Karpas-422 (cell line): ENCODE data around the gene ARL15. TPM values are rescaled to one million over a fixed set of nuclear protein-coding genes. Genes with fewer than 3 reads are reported as not detected.

ENCODE experiments used
- DNase-seq: peaks from one replicate; pipeline ENCODE4 v3.0.0-alpha.2; 2015
- H2AFZ ChIP-seq: fragments of 200-600 bp; sonication (generic); 2 replicates; pipeline ENCODE4 v1.6.1; 2014; ENCODE audit warnings: antibody characterized with exemption, low read length, mixed read lengths
- H3K27ac ChIP-seq: fragments of 200-600 bp; sonication (generic); 2 replicates; pipeline ENCODE4 v1.5.1; 2014; ENCODE audit warnings: mild to moderate bottlenecking, low read length, moderate library complexity
- H3K27me3 ChIP-seq: fragments of 200-600 bp; sonication (generic); 2 replicates; pipeline ENCODE4 v1.6.1; 2014; ENCODE audit warnings: low read length, mixed read lengths
- H3K36me3 ChIP-seq: fragments of 200-600 bp; sonication (generic); 2 replicates; pipeline ENCODE4 v1.6.1; 2014; ENCODE audit warnings: low read length, mixed read lengths; ENCODE audit not compliant: insufficient read depth
- H3K4me1 ChIP-seq: fragments of 200-600 bp; sonication (generic); 2 replicates; pipeline ENCODE4 v1.6.1; 2014; ENCODE audit warnings: mild to moderate bottlenecking, low read length, mixed read lengths
- H3K4me2 ChIP-seq: fragments of 200-600 bp; sonication (generic); 2 replicates; pipeline ENCODE4 v1.6.1; 2014; ENCODE audit warnings: low read length, low read depth, mild to moderate bottlenecking; ENCODE audit not compliant: poor library complexity, severe bottlenecking
- H3K4me3 ChIP-seq: fragments of 200-600 bp; sonication (generic); 2 replicates; pipeline ENCODE4 v1.5.1; 2014; ENCODE audit warnings: mild to moderate bottlenecking, antibody characterized with exemption, low read length, mixed read lengths
- H3K79me2 ChIP-seq: fragments of 200-600 bp; sonication (generic); 2 replicates; pipeline ENCODE4 v1.6.1; 2014; ENCODE audit warnings: mild to moderate bottlenecking, low read length, mixed read lengths
- H3K9ac ChIP-seq: fragments of 200-600 bp; sonication (generic); 2 replicates; pipeline ENCODE4 v1.6.0; 2014; ENCODE audit warnings: low read length
- H3K9me2 ChIP-seq: fragments of 200-600 bp; sonication (generic), shearing (Covaris generic); replicated peaks from 2 replicates; pipeline ENCODE4 v1.6.0; 2014; ENCODE audit warnings: mild to moderate bottlenecking, low read length, moderate library complexity; ENCODE audit not compliant: insufficient read depth
- H3K9me3 ChIP-seq: fragments of 300-700, 200-600 bp; sonication (generic); 2 replicates; pipeline ENCODE4 v1.6.1; 2014; ENCODE audit warnings: low read length, mixed read lengths
- H4K20me1 ChIP-seq: fragments of 200-600 bp; sonication (generic); 2 replicates; pipeline ENCODE4 v1.6.1; 2014; ENCODE audit warnings: mild to moderate bottlenecking, antibody characterized with exemption, low read length, low read depth; ENCODE audit not compliant: insufficient read depth
- total RNA-seq: library from RNA; depleted of rRNA; stranded (reverse); fragments of >200 nt; shearing (Covaris generic); gene quantifications from 2 replicates; pipeline ENCODE4 v1.2.3, GENCODE V29; 2014; ENCODE audit warnings: low replicate concordance

ARL15 gene
- total RNA-seq, 1 experiment from 2014 or later, result 10.7 TPM

DNA sequence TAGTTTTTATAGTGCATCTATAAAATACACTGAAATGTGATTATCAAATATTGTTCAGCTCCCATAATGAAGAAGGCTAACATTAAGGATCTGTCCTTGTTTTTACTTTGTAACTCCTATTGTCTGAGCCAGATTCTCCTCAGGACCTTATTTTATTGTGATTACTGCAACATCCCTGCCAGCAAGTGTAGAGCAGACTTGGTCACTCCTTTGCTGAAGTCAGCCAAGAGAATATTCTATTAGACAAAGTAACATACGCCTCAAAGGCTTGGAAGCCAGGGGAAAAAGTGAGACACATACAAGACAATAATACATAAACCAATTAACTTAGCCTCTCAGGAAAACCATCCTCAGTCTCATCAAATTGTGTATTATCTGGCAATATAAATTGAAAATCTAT lies 269.6 kb downstream of the ARL15 start:
- Histone ChIP-seq H3K4me1 (no peaks in the 10 kb centered on the region), H3K4me2 (no peak overlapping the region), H3K9me2 (no peaks in the 10 kb centered on the region), H3K9me3 (no peaks in the 10 kb centered on the region), H3K27me3 (no peaks in the 10 kb centered on the region), H3K79me2 (no peaks in the 10 kb centered on the region), H2AFZ (no peak overlapping the region), H4K20me1 (no peaks in the 10 kb centered on the region), H3K27ac (no peak overlapping the region), H3K36me3 (no peaks in the 10 kb centered on the region), H3K9ac (no peak overlapping the region), H3K4me3 (no peak overlapping the region)
- no peak for DNase-seq

DNA sequence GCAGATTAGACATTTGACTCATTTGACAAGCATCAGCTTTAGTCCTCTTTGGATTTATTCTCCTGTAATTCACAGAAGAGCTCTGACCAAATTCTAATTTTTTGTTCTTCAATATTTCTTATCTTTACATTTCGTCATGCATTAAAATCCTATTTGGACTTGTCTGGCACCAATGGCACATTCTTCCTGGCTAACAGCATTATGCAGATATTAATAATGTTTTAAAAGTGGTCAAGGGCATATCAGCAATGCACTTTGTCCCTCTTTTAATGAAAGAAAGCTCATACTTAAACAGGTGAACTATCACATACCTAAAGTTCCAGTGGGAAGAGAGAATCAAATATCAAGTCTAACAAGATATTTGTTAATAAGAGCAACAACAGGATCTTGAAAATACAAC lies 270.4 kb downstream of the ARL15 start:
- H3K9me3 ChIP-seq, result no peaks in the 10 kb centered on the region
- no peaks in the 10 kb centered on the region for H3K4me1 ChIP-seq
- H3K27me3 ChIP-seq, result no peaks in the 10 kb centered on the region
- no peak overlapping the region for H3K4me3 ChIP-seq
- H3K27ac ChIP-seq, result no peak overlapping the region
- no peaks in the 10 kb centered on the region for H3K79me2 ChIP-seq
- H3K9ac ChIP-seq, result no peak overlapping the region
- H3K9me2 ChIP-seq, result no peaks in the 10 kb centered on the region
- H2AFZ ChIP-seq, result no peak overlapping the region
- DNase-seq, result no peak
- no peak overlapping the region for H3K4me2 ChIP-seq
- H4K20me1 ChIP-seq, result no peaks in the 10 kb centered on the region
- H3K36me3 ChIP-seq, result no peaks in the 10 kb centered on the region

DNA sequence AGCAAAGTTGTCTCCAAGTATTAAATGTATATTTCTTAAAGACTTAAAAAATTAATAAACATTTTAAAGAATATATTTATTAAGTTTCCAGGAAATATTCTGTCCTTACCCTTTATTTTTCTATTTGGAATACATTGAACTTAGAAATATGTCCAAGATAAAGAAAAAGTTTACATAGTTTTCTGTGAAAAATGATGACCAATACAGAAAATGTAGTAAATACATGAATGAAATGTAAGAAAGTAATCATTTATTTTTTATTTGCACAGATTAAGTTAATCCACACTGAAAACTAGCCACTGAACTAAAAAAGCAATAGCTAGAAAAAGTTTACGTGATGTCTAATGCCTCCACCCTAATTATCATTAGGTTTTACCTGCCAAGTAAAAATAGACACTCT lies 273.2 kb downstream of the ARL15 start:
- Histone ChIP-seq H3K79me2 (no peaks in the 10 kb centered on the region), H4K20me1 (no peaks in the 10 kb centered on the region), H3K4me2 (no peak overlapping the region), H3K27ac (no peak overlapping the region), H3K9ac (no peak overlapping the region), H3K9me3 (no peaks in the 10 kb centered on the region), H3K36me3 (no peaks in the 10 kb centered on the region), H3K9me2 (no peaks in the 10 kb centered on the region), H2AFZ (no peak overlapping the region), H3K4me1 (no peaks in the 10 kb centered on the region), H3K27me3 (no peaks in the 10 kb centered on the region), H3K4me3 (no peak overlapping the region)
- no peak for DNase-seq

DNA sequence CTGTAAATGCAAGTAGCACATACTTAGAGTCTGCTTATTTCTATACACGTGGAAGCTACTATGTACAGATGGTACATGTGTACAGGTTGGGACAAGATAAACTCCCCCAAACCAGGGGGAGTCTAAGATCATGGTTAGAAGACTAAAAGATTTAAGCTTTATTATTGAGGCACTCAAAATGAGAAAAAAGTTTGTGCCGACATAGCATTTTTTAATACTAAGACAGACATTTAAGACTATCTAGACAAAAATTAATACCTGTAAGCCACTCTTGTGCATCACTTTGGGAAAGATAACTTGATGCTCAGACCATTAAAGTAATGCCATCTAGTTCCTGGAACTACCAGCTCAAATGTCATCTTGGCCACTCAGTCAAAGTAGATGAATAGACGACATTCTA lies 279.4 kb downstream of the ARL15 start:
- Histone ChIP-seq H3K4me3 (no peak overlapping the region), H3K9me3 (no peaks in the 10 kb centered on the region), H3K4me2 (no peak overlapping the region), H3K27ac (no peak overlapping the region), H4K20me1 (0 out of 2 replicates have a peak, but pooled peaks cover 3% of the 10 kb centered on the region), H3K27me3 (no peaks in the 10 kb centered on the region), H3K9me2 (no peaks in the 10 kb centered on the region), H2AFZ (no peak overlapping the region), H3K79me2 (no peaks in the 10 kb centered on the region), H3K9ac (no peak overlapping the region), H3K4me1 (no peaks in the 10 kb centered on the region), H3K36me3 (no peaks in the 10 kb centered on the region)
- no peak for DNase-seq

DNA sequence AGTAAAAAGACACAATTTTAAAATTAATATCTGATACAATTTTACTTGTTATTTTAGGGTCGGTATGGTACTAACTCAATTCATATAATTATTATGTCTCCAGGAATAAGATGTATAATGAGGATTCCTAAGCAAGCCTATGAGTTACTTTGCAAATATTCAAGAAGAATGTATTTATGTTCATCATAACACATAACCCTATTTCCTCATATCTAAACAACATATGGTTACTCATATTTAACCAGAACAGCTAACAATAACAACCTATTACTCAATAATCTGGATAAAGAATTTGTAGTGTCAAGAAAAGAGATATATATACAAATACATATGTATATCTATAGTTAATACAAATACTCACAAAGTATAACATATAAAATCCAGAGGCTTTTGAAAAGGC lies 285.9 kb downstream of the ARL15 start:
- no peak overlapping the region for H3K4me2 ChIP-seq
- no peaks in the 10 kb centered on the region for H3K36me3 ChIP-seq
- H3K4me3 ChIP-seq, result no peak overlapping the region

DNA sequence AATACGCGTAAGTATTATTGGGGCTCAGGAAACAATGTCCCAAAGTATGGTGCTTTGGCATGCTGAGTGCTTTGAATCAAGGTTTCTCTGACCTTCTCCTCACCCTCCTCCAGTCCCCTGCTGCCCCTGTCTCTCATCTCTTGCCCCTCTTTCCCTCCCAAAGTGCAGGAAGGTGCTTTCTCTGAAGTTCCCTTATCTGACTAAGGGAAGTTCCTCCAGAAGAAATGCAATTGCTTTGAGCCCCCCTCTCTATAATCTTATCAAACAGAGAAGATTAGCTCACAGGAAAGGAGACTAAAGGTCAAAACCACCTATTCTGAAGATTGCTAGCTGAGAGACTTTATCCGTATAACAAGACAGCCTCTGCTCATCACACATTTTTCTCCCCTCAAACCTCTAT lies 288.1 kb downstream of the ARL15 start:
- H3K4me2 ChIP-seq, result no peak overlapping the region
- DNase-seq, result no peak
- no peak overlapping the region for H3K9ac ChIP-seq

More for the DNA sequence above, 285.9 kb downstream of the ARL15 start:
- Histone ChIP-seq H3K27me3 (no peaks in the 10 kb centered on the region), H3K79me2 (no peaks in the 10 kb centered on the region), H3K27ac (no peak overlapping the region), H3K9me2 (no peaks in the 10 kb centered on the region), H4K20me1 (no peaks in the 10 kb centered on the region), H3K9ac (no peak overlapping the region), H2AFZ (no peak overlapping the region), H3K4me1 (no peaks in the 10 kb centered on the region), H3K9me3 (no peaks in the 10 kb centered on the region)
- DNase-seq, result no peak

DNA sequence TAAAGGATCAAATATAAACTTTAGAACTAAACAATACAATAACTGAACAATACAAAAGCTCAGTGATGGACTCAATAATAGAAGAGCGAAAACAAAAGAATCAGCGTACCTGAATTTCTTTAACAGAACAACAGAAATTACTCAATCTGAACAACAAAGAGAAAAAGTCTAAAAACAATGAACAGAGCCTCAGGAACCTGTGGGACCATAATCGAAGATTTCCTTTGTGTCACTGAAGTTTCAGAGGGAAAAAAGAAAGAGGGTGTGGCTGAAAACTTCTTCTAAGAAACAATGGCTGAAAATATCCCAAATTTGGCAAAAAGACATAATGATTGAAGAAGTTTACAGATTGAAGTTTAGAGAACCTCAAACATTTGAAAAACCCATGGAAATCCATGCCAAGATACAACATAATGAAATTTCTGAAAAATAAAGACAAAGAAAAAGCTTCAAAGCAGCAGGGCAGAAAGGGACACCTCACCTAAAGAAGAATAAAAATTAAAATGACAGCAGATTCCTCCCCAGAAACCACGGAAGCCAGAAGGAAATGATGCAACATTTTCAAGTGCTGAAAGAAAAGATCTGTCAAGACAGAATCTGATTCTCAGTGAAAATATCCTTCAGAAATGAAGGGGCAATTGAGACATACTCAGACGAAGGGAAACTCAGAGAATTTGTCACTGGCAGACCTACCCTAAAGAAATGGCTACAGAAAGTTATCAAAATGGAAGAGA lies 288.8 kb downstream of the ARL15 start:
- no peaks in the 10 kb centered on the region for H4K20me1 ChIP-seq
- no peak overlapping the region for H3K4me3 ChIP-seq
- no peak overlapping the region for H2AFZ ChIP-seq
- DNase-seq, result no peak
- H3K4me2 ChIP-seq, result no peak overlapping the region
- H3K27me3 ChIP-seq, result no peaks in the 10 kb centered on the region
- no peaks in the 10 kb centered on the region for H3K79me2 ChIP-seq
- no peaks in the 10 kb centered on the region for H3K9me2 ChIP-seq
- no peak overlapping the region for H3K27ac ChIP-seq
- H3K36me3 ChIP-seq, result no peaks in the 10 kb centered on the region
- no peaks in the 10 kb centered on the region for H3K9me3 ChIP-seq
- H3K4me1 ChIP-seq, result no peaks in the 10 kb centered on the region
- H3K9ac ChIP-seq, result no peak overlapping the region

More for the DNA sequence above, 288.1 kb downstream of the ARL15 start:
- Histone ChIP-seq H3K36me3 (no peaks in the 10 kb centered on the region), H3K27ac (no peak overlapping the region), H4K20me1 (no peaks in the 10 kb centered on the region), H3K9me2 (no peaks in the 10 kb centered on the region), H3K4me1 (no peaks in the 10 kb centered on the region), H3K9me3 (no peaks in the 10 kb centered on the region), H3K27me3 (no peaks in the 10 kb centered on the region), H3K79me2 (no peaks in the 10 kb centered on the region), H2AFZ (no peak overlapping the region), H3K4me3 (no peak overlapping the region)

DNA sequence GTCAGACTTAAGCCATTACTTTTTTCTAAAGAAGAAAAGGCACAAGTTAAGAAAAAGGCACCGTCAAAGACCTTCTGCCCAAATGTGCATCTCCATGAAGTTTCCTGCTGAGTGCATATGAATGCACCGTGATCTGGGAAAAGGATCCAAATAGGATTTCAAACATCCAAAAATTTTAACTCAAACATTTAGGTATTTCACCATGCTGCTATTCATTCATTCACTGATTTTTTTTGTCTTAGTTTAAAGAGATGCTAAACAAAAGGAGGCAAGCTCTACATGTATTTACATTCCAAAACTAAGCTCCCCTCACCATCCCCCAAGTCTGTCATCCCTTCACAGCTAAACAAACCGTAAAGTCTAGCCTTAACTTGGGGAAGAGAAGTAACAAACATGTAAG lies 291.9 kb downstream of the ARL15 start:
- Histone ChIP-seq H3K4me3 (no peak overlapping the region), H3K79me2 (no peaks in the 10 kb centered on the region), H4K20me1 (no peaks in the 10 kb centered on the region), H3K36me3 (no peaks in the 10 kb centered on the region), H3K27ac (no peak overlapping the region), H3K4me1 (no peaks in the 10 kb centered on the region), H3K9me3 (peaks cover 6% of the 10 kb centered on the region; the same call in 1 of the 2 replicates), H3K9ac (no peak overlapping the region), H3K4me2 (no peak overlapping the region), H3K27me3 (no peaks in the 10 kb centered on the region), H2AFZ (no peak overlapping the region), H3K9me2 (no peaks in the 10 kb centered on the region)
- no peak for DNase-seq
